H1 (cell line): ENCODE data around the gene CD72. TPM values are rescaled to one million over a fixed set of nuclear protein-coding genes. Genes with fewer than 3 reads are reported as not detected.

ENCODE experiments used
- CTCF ChIA-PET: fragments of 300-600 bp; sonication (Branson Sonifier 250); formaldehyde crosslinking; loops from one replicate; lab custom pipeline; 2021; ENCODE audit not compliant: partially characterized antibody; lab: Charles Lee
- POLR2A ChIA-PET: fragments of 300-600 bp; sonication (Branson Sonifier 250); formaldehyde crosslinking; loops from one replicate; lab custom pipeline; 2021; ENCODE audit warnings: inconsistent platforms; ENCODE audit not compliant: partially characterized antibody; lab: Charles Lee
- DNase-seq, 2 experiments: peaks; one replicate each; pipeline versions ENCODE4 v3.0.0 to v3.0.0-alpha.2; 2010 to 2022; ENCODE audit warnings: low spot score in 2 of 2, low read depth in 1 of 2, mixed read lengths in 1 of 2
- FAIRE-seq: peaks from 2 replicates; lab custom pipeline; 2011; peaks lifted over from hg19 to GRCh38; lab: Jason Lieb, UNC
- H2AFZ ChIP-seq: 2 replicates; pipeline ENCODE4 v1.8.1; 2012; ENCODE audit warnings: low read length, inconsistent platforms
- H2AK5ac ChIP-seq: 2 replicates; pipeline ENCODE4 v1.6.1; 2013; ENCODE audit warnings: low read depth, low read length
- H2BK120ac ChIP-seq: replicated peaks from 2 replicates; pipeline ENCODE3; 2013; ENCODE audit warnings: low read depth, low read length, inconsistent platforms
- H2BK12ac ChIP-seq: 2 replicates; pipeline ENCODE4 v1.6.1; 2013; ENCODE audit warnings: low read depth, low read length
- H2BK15ac ChIP-seq: 2 replicates; pipeline ENCODE4 v1.6.1; 2013; ENCODE audit warnings: low read length
- H2BK20ac ChIP-seq: 2 replicates; pipeline ENCODE4 v1.6.1; 2013; ENCODE audit warnings: low read length
- H2BK5ac ChIP-seq: 2 replicates; pipeline ENCODE4 v1.6.1; 2013; ENCODE audit warnings: low read depth, low read length
- H3K14ac ChIP-seq: 2 replicates; pipeline ENCODE4 v1.6.1; 2013; ENCODE audit warnings: inconsistent platforms; ENCODE audit not compliant: insufficient read length
- H3K18ac ChIP-seq: 2 replicates; pipeline ENCODE4 v1.6.1; 2013; ENCODE audit warnings: low read length; ENCODE audit errors: extremely low read depth
- H3K23ac ChIP-seq: 2 replicates; pipeline ENCODE4 v1.6.1; 2013; ENCODE audit warnings: inconsistent platforms; ENCODE audit not compliant: insufficient read length
- H3K23me2 ChIP-seq: 2 replicates; pipeline ENCODE4 v1.6.1; 2013; ENCODE audit warnings: low read depth, low read length
- H3K27ac ChIP-seq: 2 replicates; pipeline ENCODE4 v1.6.1; 2011; ENCODE audit warnings: low read depth, low read length, inconsistent platforms
- H3K27me3 ChIP-seq, 4 experiments: replicated peaks in 1 of 4; 1 replicate in 1 of 4; 2 replicates in 3 of 4; pipeline versions ENCODE4 v1.6.1 to v1.8.1; 2011 to 2013; ENCODE audit warnings: low read length in 3 of 4, mild to moderate bottlenecking in 3 of 4, inconsistent platforms in 2 of 4, mixed read lengths in 2 of 4, moderate library complexity in 1 of 4; ENCODE audit not compliant: control insufficient read depth in 3 of 4, insufficient read depth in 3 of 4; ENCODE audit errors: extremely low read depth in 1 of 4
- H3K36me3 ChIP-seq, 4 experiments: 2 replicates each; pipeline versions ENCODE4 v1.6.1 to v1.8.1; 2011 to 2013; ENCODE audit warnings: mild to moderate bottlenecking in 4 of 4, low read length in 3 of 4, moderate library complexity in 2 of 4, control low read depth in 1 of 4, inconsistent platforms in 1 of 4; ENCODE audit not compliant: insufficient read depth in 4 of 4, control insufficient read depth in 2 of 4
- H3K4ac ChIP-seq: replicated peaks from 2 replicates; pipeline ENCODE3; 2013; ENCODE audit warnings: low read length, low read depth, mixed read lengths, inconsistent platforms; ENCODE audit not compliant: insufficient read length
- H3K4me1 ChIP-seq, 4 experiments: replicated peaks in 1 of 4; 1 replicate in 1 of 4; 2 replicates in 3 of 4; pipeline versions ENCODE4 v1.6.1 to v1.8.1; 2011 to 2013; ENCODE audit warnings: low read length in 3 of 4, inconsistent platforms in 2 of 4, mixed read lengths in 1 of 4; ENCODE audit not compliant: insufficient read depth in 4 of 4, control insufficient read depth in 3 of 4
- H3K4me2 ChIP-seq, 2 experiments: 2 replicates each; pipeline versions ENCODE4 v1.6.1 to v1.8.1; 2011 to 2013; ENCODE audit warnings: low read depth in 2 of 2, low read length in 2 of 2, control low read depth in 1 of 2, inconsistent platforms in 1 of 2, mild to moderate bottlenecking in 1 of 2; ENCODE audit not compliant: insufficient read depth in 1 of 2
- H3K4me3 ChIP-seq, 4 experiments: fragments of 200-600, 300-600 bp in 1 of 4; sonication (generic), shearing (Covaris generic), sonication (Bioruptor Twin) in 1 of 4; 2 replicates each; pipeline versions ENCODE4 v1.5.1 to v1.8.1; 2011 to 2016; ENCODE audit warnings: low read length in 4 of 4, low read depth in 3 of 4, control low read depth in 2 of 4, inconsistent platforms in 2 of 4, mild to moderate bottlenecking in 2 of 4, mixed read lengths in 1 of 4, moderate library complexity in 1 of 4; ENCODE audit not compliant: insufficient read depth in 2 of 4; ENCODE audit errors: extremely low read depth in 1 of 4
- H3K56ac ChIP-seq: replicated peaks from 2 replicates; pipeline ENCODE3; 2013; ENCODE audit warnings: low read depth, mild to moderate bottlenecking, mixed read lengths, low read length, inconsistent platforms; ENCODE audit not compliant: insufficient read length
- H3K79me1 ChIP-seq: 2 replicates; pipeline ENCODE4 v1.6.1; 2013; ENCODE audit warnings: low read depth, low read length, control low read depth
- H3K79me2 ChIP-seq, 2 experiments: 2 replicates each; pipeline versions ENCODE4 v1.6.1 to v1.8.1; 2012 to 2013; ENCODE audit warnings: low read length in 2 of 2, mild to moderate bottlenecking in 2 of 2, inconsistent platforms in 1 of 2; ENCODE audit not compliant: insufficient read depth in 2 of 2, control insufficient read depth in 1 of 2
- H3K9ac ChIP-seq, 4 experiments: replicated peaks in 1 of 4; 1 replicate in 1 of 4; 2 replicates in 3 of 4; pipeline versions ENCODE4 v1.6.1 to v1.8.1; 2011 to 2013; ENCODE audit warnings: low read depth in 3 of 4, low read length in 3 of 4, control low read depth in 2 of 4, mild to moderate bottlenecking in 2 of 4, moderate library complexity in 2 of 4, inconsistent platforms in 1 of 4; ENCODE audit errors: extremely low read depth in 1 of 4
- H3K9me3 ChIP-seq, 2 experiments: 2 replicates each; pipeline versions ENCODE4 v1.6.1 to v1.8.1; 2012 to 2013; ENCODE audit warnings: mild to moderate bottlenecking in 2 of 2, moderate library complexity in 2 of 2, control low read depth in 1 of 2, inconsistent platforms in 1 of 2, low read depth in 1 of 2, low read length in 1 of 2, mixed read lengths in 1 of 2; ENCODE audit not compliant: insufficient read depth in 2 of 2
- H4K20me1 ChIP-seq, 2 experiments: replicated peaks in 1 of 2; 2 replicates each; pipeline versions ENCODE3 to v1.8.1; 2011 to 2013; ENCODE audit warnings: inconsistent platforms in 2 of 2, low read length in 2 of 2, mild to moderate bottlenecking in 1 of 2; ENCODE audit not compliant: insufficient read depth in 2 of 2, control insufficient read depth in 1 of 2
- H4K5ac ChIP-seq: 2 replicates; pipeline ENCODE4 v1.6.1; 2013; ENCODE audit warnings: low read length, low read depth, mixed read lengths, inconsistent platforms; ENCODE audit not compliant: insufficient read length
- H4K8ac ChIP-seq: 2 replicates; pipeline ENCODE4 v1.8.0; 2013; ENCODE audit warnings: mild to moderate bottlenecking, moderate library complexity, low read length, inconsistent platforms; ENCODE audit not compliant: insufficient read depth; ENCODE audit errors: extremely low read depth
- H4K91ac ChIP-seq: replicated peaks from 2 replicates; pipeline ENCODE3; 2013; ENCODE audit warnings: low read length, mixed read lengths, inconsistent platforms; ENCODE audit not compliant: insufficient read length
- E2F6 ChIP-seq: IDR thresholded peaks from 2 replicates; pipeline ENCODE4 v1.6.1; 2012; ENCODE audit warnings: inconsistent platforms
- SAP30 ChIP-seq: fragments of 300-600 bp; sonication (generic); IDR thresholded peaks from 2 replicates; pipeline ENCODE4 v1.7.1; 2012; ENCODE audit warnings: low read length, moderate library complexity, mild to moderate bottlenecking, inconsistent platforms; ENCODE audit not compliant: insufficient read depth, insufficient replicate concordance
- WGBS, 2 experiments: shearing (Covaris generic) in 1 of 2; methylation state at CpG; one replicate each; pipeline versions ENCODE4 v1.1.6 to v1.1.7; 2013 to 2015; ENCODE audit warnings: low lambda C conversion rate in 2 of 2, mixed read lengths in 2 of 2, inconsistent platforms in 1 of 2, low coverage in 1 of 2, missing lambda C conversion rate in 1 of 2; ENCODE audit not compliant: insufficient replicate concordance in 2 of 2, insufficient coverage in 1 of 2, insufficient read length in 1 of 2; ENCODE audit errors: extremely low coverage in 1 of 2, missing lambda C conversion rate in 1 of 2; 5-methylcytosine and 5-hydroxymethylcytosine counted together
- polyA plus RNA-seq, 7 experiments: library from polyadenylated mRNA; depleted of rRNA in 3 of 7; stranded (reverse) in 5 of 7; unstranded in 2 of 7; fragments of >200 nt in 5 of 7; fragments of 200-250 nt in 2 of 7; gene quantifications; 1 replicate in 5 of 7; 2 replicates in 1 of 7; 4 replicates in 1 of 7; pipeline versions ENCODE4 v1.2.1 to v1.2.3, GENCODE V29; 2011 to 2013; ENCODE audit warnings: missing spikeins in 2 of 7, mixed read lengths in 2 of 7
- total RNA-seq: library from RNA; stranded (reverse); fragmentation: NEBNext Ultra II Directional; extraction: Animal tissue kit (Norgen Biotek cat#: 25700); gene quantifications from 2 replicates; pipeline ENCODE4 v1.2.1, GENCODE V29; 2021

CD72 gene
- total and polyA plus RNA-seq, 2 of the 8 experiments (the other 6 are each of a cell fraction or from before 2014, with no cell fraction given), result 4.0 to 4.5 TPM

GRCh38 chr9:35658137-35658967 is 40.1 kb upstream of the CD72 start, which contains the start of gene CCDC107:
Gene CCDC107 (plus strand): TSS chr9:35658292. CDS start chr9:35658380, 88 bp downstream.
- POLR2A ChIA-PET, result interaction anchor here (0.8 to 7.9 kb wide), 22 partner anchors 9 to 586 kb away, joined by 3 to 84 read pairs (median 4); partner anchors contain the start of genes CA9, CREB3, STOML2 and TLN1
- Histone ChIP-seq H2BK20ac (no peak within 1 kb of the TSS), H3K4me1 (peaks cover 0 to 2% (median 0%) of the 10 kb centered on the region in 4 experiments; a peak in 4 of 7 replicates), H3K9ac (peak within 1 kb of the TSS; percentile 65 to 90 (median 82)), H2AFZ (peak within 1 kb of the TSS; percentile 96), H3K27me3 (peaks cover 0 to 7% (median 0%) of the 10 kb centered on the region in 4 experiments; a peak in 1 of 7 replicates), H3K56ac (peak within 1 kb of the TSS; percentile 92), H3K4ac (peak within 1 kb of the TSS; percentile 57), H4K5ac (peak within 1 kb of the TSS; percentile 96), H3K4me3 (peak within 1 kb of the TSS; percentile 70 to 92 (median 86)), H3K36me3 (peaks cover 6 to 27% (median 13%) of the 10 kb centered on the region in 4 experiments), H3K79me1 (peaks cover 2% of the 10 kb centered on the region; the same call in 1 of the 2 replicates), H3K23me2 (peaks cover 10% of the 10 kb centered on the region), H3K18ac (peak within 1 kb of the TSS; percentile 97), H4K20me1 (peaks cover 2 to 6% of the 10 kb centered on the region in 2 experiments), H3K23ac (no peak within 1 kb of the TSS), H4K8ac (peak within 1 kb of the TSS; percentile 96), H4K91ac (peak within 1 kb of the TSS; percentile 77), H3K27ac (peak within 1 kb of the TSS; percentile 99), H3K9me3 (no peaks in the 10 kb centered on the region), H2BK120ac (no peak within 1 kb of the TSS), H2BK12ac (peak within 1 kb of the TSS; percentile 23), H2BK15ac (peak within 1 kb of the TSS; percentile 10), H2BK5ac (peak within 1 kb of the TSS; percentile 94; the same call in 1 of the 2 replicates), H3K4me2 (peak within 1 kb of the TSS; percentile 77 to 92), H2AK5ac (no peak within 1 kb of the TSS), H3K14ac (no peak within 1 kb of the TSS), H3K79me2 (no peaks in the 10 kb centered on the region)
- FAIRE-seq (no peak), DNase-seq (peak in 1 of 2 experiments; percentile 90)
- CTCF ChIA-PET, result interaction anchor here (0.9 to 15.9 kb wide), 22 partner anchors 8 to 248 kb away, joined by 3 to 347 read pairs (median 6); partner anchors contain the start of genes CA9, CREB3, HRCT1 and SIT1
- WGBS, 2 experiments, result 2% methylated on average over 52 of the region's 67 CpGs; no CpG with 5 or more reads in 1 of the 2 experiments
- TF ChIP-seq SAP30 (no peak), E2F6 (no peak)
